NCI-H146 treated with DMSO at 0.1 percent for 48 hours (cell line): ENCODE measurements around the gene KCTD16.

Experiments
- DNase-seq: peaks from one replicate; lab custom pipeline; 2025; ENCODE audit not compliant: unreplicated experiment; lab: John Stamatoyannopoulos, UW

The KCTD16 gene

GRCh38 chr5:144206141-144206540 is 35.5 kb downstream of the KCTD16 start:
- DNase-seq = no peak

- DNase-seq = peak; percentile 31
Measured at GRCh38 chr5:144207875-144208444, 37.3 kb downstream of the KCTD16 start.

GRCh38 chr5:144209361-144209760 is 38.7 kb downstream of the KCTD16 start:
- DNase-seq = peak; percentile 75

- DNase-seq = no peak
Measured at GRCh38 chr5:144210655-144211054, 40.0 kb downstream of the KCTD16 start.

GRCh38 chr5:144219869-144220268 is 49.2 kb downstream of the KCTD16 start:
- no peak for DNase-seq

- DNase-seq = no peak
Measured at GRCh38 chr5:144227363-144227999, 56.8 kb downstream of the KCTD16 start.

- DNase-seq = peak; percentile 38
Measured at GRCh38 chr5:144230806-144231205, 60.1 kb downstream of the KCTD16 start.

- DNase-seq = no peak
Measured at GRCh38 chr5:144232285-144232684, 61.6 kb downstream of the KCTD16 start.

GRCh38 chr5:144236499-144236898 is 65.8 kb downstream of the KCTD16 start:
- no peak for DNase-seq

GRCh38 chr5:144237851-144238250 is 67.2 kb downstream of the KCTD16 start:
- DNase-seq = no peak

- peak; percentile 27 for DNase-seq
Measured at GRCh38 chr5:144247131-144247530, 76.5 kb downstream of the KCTD16 start.

- DNase-seq = no peak
Measured at GRCh38 chr5:144248015-144248414, 77.3 kb downstream of the KCTD16 start.

- DNase-seq = no peak
Measured at GRCh38 chr5:144249755-144250464, 79.2 kb downstream of the KCTD16 start.

- DNase-seq = no peak
Measured at GRCh38 chr5:144254552-144254951, 83.9 kb downstream of the KCTD16 start.

- DNase-seq = no peak
Measured at GRCh38 chr5:144260121-144260520, 89.4 kb downstream of the KCTD16 start.

- DNase-seq = no peak
Measured at GRCh38 chr5:144265643-144266247, 95.1 kb downstream of the KCTD16 start.

- DNase-seq = peak; percentile 7
Measured at GRCh38 chr5:144267961-144268513, 97.4 kb downstream of the KCTD16 start.

- DNase-seq = no peak
Measured at GRCh38 chr5:144273232-144274027, 102.8 kb downstream of the KCTD16 start.

- peak; percentile 8 for DNase-seq
Measured at GRCh38 chr5:144275329-144275728, 104.7 kb downstream of the KCTD16 start.

- no peak for DNase-seq
Measured at GRCh38 chr5:144276034-144276822, 105.6 kb downstream of the KCTD16 start.
